Tibial nerve (tissue), 4 donors: ENCODE results near the gene DGLUCY. TPM values are rescaled to one million over a fixed set of nuclear protein-coding genes. Genes with fewer than 3 reads are reported as not detected.
A peak's percentile ranks its signal among the peaks of the same experiment; 100 is the strongest.

Experiments
- DNase-seq, 2 donors: peaks; one replicate each; pipeline ENCODE4 v3.0.0-alpha.2; 2019; ENCODE audit warnings: low spot score in 2 of 2
- H3K27ac ChIP-seq, 4 donors: fragments of 200-600 bp; sonication (generic) in 3 of 4; one replicate each; pipeline ENCODE4 v1.5.1; 2017 to 2019; ENCODE audit warnings: mild to moderate bottlenecking in 1 of 4
- H3K27me3 ChIP-seq, 2 donors: fragments of 200-600 bp; sonication (generic) in 1 of 2; one replicate each; pipeline versions ENCODE4 v1.5.1 to v1.6.0; 2017 to 2019
- H3K36me3 ChIP-seq, 3 donors: fragments of 200-600 bp; sonication (generic); one replicate each; pipeline ENCODE4 v1.5.1; 2018 to 2019
- H3K4me1 ChIP-seq, 4 donors: fragments of 200-600 bp; sonication (generic) in 3 of 4; one replicate each; pipeline ENCODE4 v1.5.1; 2017 to 2019
- H3K4me3 ChIP-seq, 4 donors: fragments of 200-600 bp; sonication (generic) in 3 of 4; one replicate each; pipeline ENCODE4 v1.5.1; 2017 to 2019; ENCODE audit warnings: mild to moderate bottlenecking in 1 of 4, moderate library complexity in 1 of 4
- H3K9me3 ChIP-seq, 4 donors: fragments of 200-600 bp; sonication (generic) in 3 of 4; one replicate each; pipeline ENCODE4 v1.5.1; 2017 to 2019
- CTCF ChIP-seq, 5 experiments: fragments of 200-600 bp in 3 of 5; fragments of 450-650 bp in 2 of 5; sonication (generic) in 3 of 5; IDR thresholded peaks; one replicate each; pipeline ENCODE4 v1.5.1; 2016 to 2019; ENCODE audit warnings: antibody characterized with exemption in 5 of 5, mild to moderate bottlenecking in 3 of 5, moderate library complexity in 2 of 5
- EP300 ChIP-seq, 2 donors: sonication (generic); formaldehyde crosslinking; IDR thresholded peaks; one replicate each; pipeline ENCODE4 v1.6.1; 2017; ENCODE audit warnings: antibody characterized with exemption in 2 of 2, mild to moderate bottlenecking in 1 of 2
- POLR2A ChIP-seq, 2 donors: fragments of 450-650 bp; IDR thresholded peaks; one replicate each; pipeline ENCODE4 v1.6.1; 2017; ENCODE audit warnings: antibody characterized with exemption in 2 of 2, mild to moderate bottlenecking in 2 of 2, moderate library complexity in 2 of 2
- WGBS, 2 donors: methylation state at CpG; one replicate each; pipeline ENCODE4 v1.1.5; 2018; 5-methylcytosine and 5-hydroxymethylcytosine counted together
- total RNA-seq, 4 donors: library from RNA; depleted of rRNA; stranded (reverse); fragments of >200 nt; gene quantifications; one replicate each; pipeline ENCODE4 v1.1.0, GENCODE V29; 2016

DGLUCY gene
- total RNA-seq, 4 donors from 2014 or later = 41.6 to 55.5 (median 46.5) TPM

- H3K4me3 ChIP-seq = no peak overlapping the region
- 92 to 93% methylated on average over 7 of the region's 7 CpGs for WGBS, 2 donors
- no peaks in the 10 kb centered on the region for H3K9me3 ChIP-seq
- no peak overlapping the region for H3K27ac ChIP-seq
- peaks cover 0 to 31% of the 10 kb centered on the region in 2 donors for H3K27me3 ChIP-seq
- DNase-seq = no peak
- H3K36me3 ChIP-seq = no peaks in the 10 kb centered on the region
- TF ChIP-seq POLR2A (IDR thresholded peaks at IDR 0.05) (no peak), EP300 (IDR thresholded peaks at IDR 0.05) (no peak), CTCF (IDR thresholded peaks at IDR 0.05) (no peak)
- H3K4me1 ChIP-seq = peaks cover 0 to 19% (median 4%) of the 10 kb centered on the region in 4 donors
These were observed 154.1 kb downstream of the DGLUCY start for GRCh38 chr14:91267965-91268437.

GRCh38 chr14:91269076-91269991, 155.5 kb downstream of the DGLUCY start:
- Histone ChIP-seq H3K4me3 (no peak overlapping the region), H3K27me3 (peaks cover 0 to 18% of the 10 kb centered on the region in 2 donors), H3K27ac (no peak overlapping the region), H3K4me1 (peaks cover 0 to 15% (median 0%) of the 10 kb centered on the region in 4 donors), H3K9me3 (no peaks in the 10 kb centered on the region), H3K36me3 (no peaks in the 10 kb centered on the region)
- peak in 1 of 2 donors; percentile 17 for DNase-seq
- 50 to 51% methylated on average over 24 of the region's 24 CpGs for WGBS, 2 donors
- TF ChIP-seq EP300 (IDR thresholded peaks at IDR 0.05) (no peak), CTCF (IDR thresholded peaks at IDR 0.05) (no peak), POLR2A (IDR thresholded peaks at IDR 0.05) (no peak)

- Histone ChIP-seq H3K27ac (no peak overlapping the region), H3K4me3 (no peak overlapping the region), H3K9me3 (no peaks in the 10 kb centered on the region), H3K27me3 (peaks cover 0 to 11% of the 10 kb centered on the region in 2 donors), H3K4me1 (peaks cover 0 to 9% (median 0%) of the 10 kb centered on the region in 4 donors), H3K36me3 (no peaks in the 10 kb centered on the region)
- DNase-seq = no peak
- TF ChIP-seq EP300 (IDR thresholded peaks at IDR 0.05) = no peak
- TF ChIP-seq POLR2A (IDR thresholded peaks at IDR 0.05) = no peak
- TF ChIP-seq CTCF (IDR thresholded peaks at IDR 0.05) = no peak
- 95 to 99% methylated on average over 6 of the region's 6 CpGs for WGBS, 2 donors
These were observed 156.3 kb downstream of the DGLUCY start for GRCh38 chr14:91270188-91270587.

GRCh38 chr14:91270619-91271018, 156.7 kb downstream of the DGLUCY start:
- H3K36me3 ChIP-seq = no peaks in the 10 kb centered on the region
- no peak for DNase-seq
- no peak overlapping the region for H3K27ac ChIP-seq
- 48 to 55% methylated on average over 5 to 8 of the region's 8 CpGs for WGBS, 2 donors
- H3K4me3 ChIP-seq = no peak overlapping the region
- H3K9me3 ChIP-seq = no peaks in the 10 kb centered on the region
- no peak for TF ChIP-seq CTCF (IDR thresholded peaks at IDR 0.05)
- H3K27me3 ChIP-seq = peaks cover 0 to 8% of the 10 kb centered on the region in 2 donors
- peaks cover 0 to 9% (median 0%) of the 10 kb centered on the region in 4 donors for H3K4me1 ChIP-seq

- Histone ChIP-seq H3K4me3 (no peak overlapping the region), H3K4me1 (peaks cover 0 to 9% (median 0%) of the 10 kb centered on the region in 4 donors), H3K9me3 (no peaks in the 10 kb centered on the region), H3K27me3 (peaks cover 0 to 8% of the 10 kb centered on the region in 2 donors), H3K27ac (no peak overlapping the region), H3K36me3 (no peaks in the 10 kb centered on the region)
- WGBS, 2 donors = 89 to 95% methylated on average over 8 to 9 of the region's 9 CpGs
- TF ChIP-seq CTCF (IDR thresholded peaks at IDR 0.05) = no peak
- no peak for TF ChIP-seq POLR2A (IDR thresholded peaks at IDR 0.05)
- no peak for TF ChIP-seq EP300 (IDR thresholded peaks at IDR 0.05)
- DNase-seq = no peak
These were observed 157.8 kb downstream of the DGLUCY start for GRCh38 chr14:91271639-91272038.
